Dermis microvascular lymphatic vessel endothelial cell (primary cell): ENCODE measurements around the gene IFNLR1. TPM values are rescaled to one million over a fixed set of nuclear protein-coding genes. Genes with fewer than 3 reads are reported as not detected.

Experiments
- DNase-seq, 2 donors: peaks; one replicate each; pipeline versions ENCODE4 v3.0.0 to v3.0.0-alpha.2; 2010; ENCODE audit warnings: low read depth in 2 of 2
- total RNA-seq: library from RNA; depleted of rRNA; stranded (reverse); fragments of >200 nt; gene quantifications from 2 replicates; pipeline ENCODE4 v1.2.1, GENCODE V29; 2014

IFNLR1 gene
- total RNA-seq, 1 donor from 2014 or later, result under 0.01 TPM

DNA sequence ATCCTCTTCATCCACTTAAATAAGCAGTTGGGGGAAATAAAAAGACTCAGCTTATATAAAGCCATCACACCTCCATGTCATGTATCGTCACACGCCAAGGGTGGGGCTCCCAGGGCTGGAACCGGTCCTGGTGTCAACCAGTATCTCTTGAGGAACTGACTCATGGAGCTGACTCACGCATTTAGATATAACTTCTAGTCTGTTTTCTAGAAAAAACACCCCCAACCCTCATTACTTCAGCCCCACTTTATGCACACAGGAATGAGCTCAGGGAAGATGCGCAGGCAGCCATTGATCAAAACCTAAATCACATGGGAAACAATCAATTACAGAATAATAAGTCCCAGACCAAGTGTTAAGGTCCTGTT lies 37.2 kb downstream of the IFNLR1 start:
- peak in 1 of 2 donors; percentile 50 for DNase-seq

- DNase-seq, result no peak
Observed at GRCh38 chr1:24147816-24148215, 39.3 kb downstream of the IFNLR1 start.

- no peak for DNase-seq
Observed at GRCh38 chr1:24147194-24147593, 39.9 kb downstream of the IFNLR1 start.

- DNase-seq, result no peak
Observed at GRCh38 chr1:24142546-24143534, 44.2 kb downstream of the IFNLR1 start, which contains the start of gene IL22RA1. IL22RA1 (minus strand) TSS chr1:24143140; CDS start chr1:24143082, 58 bp downstream.

- DNase-seq, result no peak
Observed at GRCh38 chr1:24141311-24141997, 45.6 kb downstream of the IFNLR1 start.

- DNase-seq, result no peak
Observed at GRCh38 chr1:24140741-24141181, 46.3 kb downstream of the IFNLR1 start.

GRCh38 chr1:24139841-24140425 lies 47.2 kb downstream of the IFNLR1 start:
- DNase-seq, result no peak

DNA sequence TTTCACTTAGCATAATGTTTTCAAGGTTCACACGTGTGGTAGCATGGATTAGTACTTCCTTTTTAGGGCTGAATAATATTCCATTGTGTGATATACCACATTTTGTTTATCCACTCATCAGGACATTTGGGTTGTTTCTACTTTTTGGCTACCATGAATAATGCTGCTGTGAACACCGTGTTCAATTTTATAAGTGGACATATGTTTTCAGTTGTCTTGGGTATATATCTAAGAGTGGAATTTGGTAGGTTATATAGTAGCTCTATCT lies 47.9 kb downstream of the IFNLR1 start:
- DNase-seq, result no peak

GRCh38 chr1:24138476-24139221 lies 48.4 kb downstream of the IFNLR1 start:
- no peak for DNase-seq

DNA sequence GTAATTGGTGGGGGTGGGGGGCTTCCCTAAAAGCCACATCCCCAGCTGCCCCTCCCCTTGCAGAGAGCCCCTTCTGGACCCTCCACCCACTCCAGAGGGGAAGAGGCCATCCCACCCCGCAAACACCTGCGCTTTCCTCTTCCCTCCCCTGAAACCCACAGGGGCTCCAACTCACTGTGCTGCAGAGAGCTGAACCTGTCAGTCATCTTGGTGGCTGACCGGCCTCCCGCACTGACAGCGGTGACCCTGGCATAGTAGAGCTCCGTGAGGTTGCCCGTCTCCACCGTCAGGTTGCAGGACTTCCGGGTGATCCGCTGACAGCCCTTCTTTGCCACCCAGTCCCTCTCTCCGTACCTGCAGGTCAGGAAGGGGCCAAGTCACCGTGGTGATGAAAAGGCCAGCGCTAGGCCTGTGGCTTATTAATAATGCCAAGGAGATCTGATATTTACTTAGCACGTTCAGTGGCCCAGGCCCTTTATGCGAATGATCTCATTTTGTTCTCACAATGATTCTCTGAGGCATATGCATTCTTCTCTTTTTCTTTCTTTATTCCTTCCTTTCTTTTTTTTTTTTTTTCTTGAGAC lies 50.0 kb downstream of the IFNLR1 start:
- DNase-seq, result no peak

GRCh38 chr1:24134376-24134775 lies 52.7 kb downstream of the IFNLR1 start:
- no peak for DNase-seq

GRCh38 chr1:24133819-24134218 lies 53.3 kb downstream of the IFNLR1 start:
- DNase-seq, result no peak

GRCh38 chr1:24130385-24130784 lies 56.7 kb downstream of the IFNLR1 start:
- no peak for DNase-seq

DNA sequence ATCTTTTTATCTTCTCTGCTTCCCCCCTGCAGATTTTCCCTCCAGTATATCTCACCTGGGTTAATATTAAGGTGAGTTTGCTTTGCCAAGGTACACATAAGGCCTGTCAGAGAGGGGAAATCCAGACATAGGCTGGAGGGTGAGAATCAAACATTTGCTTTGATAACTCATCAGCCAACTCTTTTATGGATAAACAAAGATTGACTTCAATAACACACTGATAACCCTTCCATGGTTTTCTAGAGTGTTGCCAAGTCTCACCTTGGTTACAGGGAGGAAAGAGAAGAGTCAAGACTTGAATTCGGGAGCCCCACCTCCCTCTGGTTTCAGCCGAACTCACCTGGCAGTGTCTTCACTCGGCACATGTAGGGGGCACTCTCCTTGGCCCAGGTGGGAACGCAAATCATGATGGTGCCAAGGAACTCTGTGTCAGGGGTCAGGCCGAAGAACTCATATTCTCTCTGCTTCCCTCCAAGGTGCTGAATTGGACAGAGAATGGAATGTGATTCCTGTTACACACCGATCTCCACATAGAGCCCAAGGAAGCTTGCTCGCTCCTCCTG lies 59.2 kb downstream of the IFNLR1 start:
- DNase-seq, result no peak

DNA sequence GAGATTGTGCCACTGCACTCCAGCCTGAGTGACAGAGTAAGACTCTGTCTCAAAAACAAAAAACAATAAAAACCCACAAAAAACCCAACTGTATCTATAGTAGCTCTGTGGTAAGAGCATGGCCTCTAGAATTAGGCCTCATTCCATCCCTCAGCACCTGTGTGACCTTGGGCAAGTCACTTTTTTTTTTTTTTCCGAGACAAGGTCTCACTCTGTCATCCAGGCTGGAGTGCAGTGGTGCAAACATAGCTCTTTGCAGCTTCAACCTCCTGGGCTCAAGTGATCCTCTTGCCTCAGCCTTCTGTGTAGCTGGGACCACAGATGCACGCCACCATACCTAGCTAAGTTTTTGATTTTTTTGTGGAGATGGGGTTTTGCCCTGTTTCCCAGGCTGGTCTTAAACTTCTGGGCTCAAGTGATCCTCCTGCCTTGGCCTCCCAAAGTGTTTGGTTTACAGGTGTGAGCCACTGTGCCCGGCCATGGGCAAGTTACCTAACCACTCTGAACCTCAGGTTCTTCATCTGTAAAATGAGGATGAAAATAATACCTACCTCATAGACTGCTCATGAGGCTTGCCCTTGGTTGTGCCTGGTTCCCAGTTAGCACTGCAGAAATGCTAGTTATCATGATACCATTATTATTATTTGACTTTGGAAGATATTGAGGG lies 59.8 kb downstream of the IFNLR1 start:
- DNase-seq, result no peak

GRCh38 chr1:24126672-24127023 lies 60.4 kb downstream of the IFNLR1 start:
- DNase-seq, result no peak

DNA sequence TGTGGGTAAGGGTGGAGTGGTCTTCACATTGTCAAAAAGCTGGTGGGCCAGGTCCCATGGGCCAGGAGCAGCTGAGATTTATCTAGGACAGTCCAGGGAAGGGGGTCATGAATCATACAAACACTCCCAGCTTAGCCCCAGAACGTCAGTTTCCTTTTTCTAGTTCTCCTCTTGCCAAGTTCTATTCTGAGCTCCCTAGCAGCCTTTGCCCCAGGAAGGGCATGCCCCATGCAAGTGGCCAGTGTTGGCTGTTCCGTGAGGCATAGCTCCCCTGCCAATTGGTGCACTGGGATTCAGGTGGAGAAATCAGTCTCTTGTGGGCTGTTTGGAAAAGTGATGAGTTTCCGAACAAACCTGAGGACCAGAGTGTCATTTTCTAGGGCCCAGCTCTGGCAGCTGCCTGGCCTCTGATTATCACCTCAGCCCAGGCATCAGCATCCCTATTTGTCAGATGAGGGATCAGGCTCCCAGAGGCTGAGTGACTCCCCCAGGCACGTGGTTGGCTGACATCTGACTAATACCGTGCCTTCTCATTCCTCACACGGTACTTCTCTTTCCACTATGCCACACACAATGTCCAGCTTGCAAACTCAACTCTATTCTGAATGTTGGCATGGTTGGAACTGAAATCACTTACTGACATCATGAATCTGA lies 60.9 kb downstream of the IFNLR1 start:
- DNase-seq, result peak in 1 of 2 donors; percentile 17

DNA sequence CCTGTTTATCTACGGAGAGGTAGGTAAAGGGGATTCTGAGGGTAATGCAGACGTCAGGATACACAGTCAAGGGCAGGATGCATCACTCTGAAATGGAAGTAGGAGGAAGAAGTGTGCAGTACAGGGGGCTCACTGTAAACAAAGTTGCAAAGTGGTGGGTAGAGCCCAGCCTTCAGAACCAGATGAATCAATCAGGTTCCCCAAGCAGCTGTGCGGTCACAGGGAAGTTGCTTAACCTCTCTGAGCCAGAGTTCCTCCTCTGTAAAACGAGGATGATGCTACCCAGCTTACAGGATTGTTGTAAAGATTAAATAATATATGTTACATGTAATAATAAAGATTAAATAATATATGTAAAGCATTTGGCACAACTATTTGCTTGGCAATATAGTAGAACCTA lies 61.6 kb downstream of the IFNLR1 start:
- DNase-seq, result no peak

- DNase-seq, result no peak
Observed at GRCh38 chr1:24124980-24125379, 62.1 kb downstream of the IFNLR1 start.

GRCh38 chr1:24123611-24124010 lies 63.5 kb downstream of the IFNLR1 start:
- no peak for DNase-seq
